Neural cell (in vitro differentiated cells): ENCODE measurements around the gene SAMD4B. TPM values are rescaled to one million over a fixed set of nuclear protein-coding genes. Genes with fewer than 3 reads are reported as not detected.

ENCODE experiments used
- H2AFZ ChIP-seq: fragments of 200-600, 300-800 bp; sonication (generic), shearing (Covaris generic); 2 replicates; pipeline ENCODE4 v1.6.0; 2014; ENCODE audit warnings: low read depth, mild to moderate bottlenecking, antibody characterized with exemption, low read length, moderate library complexity
- H3F3A ChIP-seq: fragments of 200-600 bp; shearing (Covaris generic); 2 replicates; pipeline ENCODE4 v1.6.1; 2016; ENCODE audit warnings: mild to moderate bottlenecking, moderate library complexity, mixed read lengths, antibody characterized with exemption, low read length; ENCODE audit not compliant: insufficient read depth, poor library complexity, severe bottlenecking
- H3K27ac ChIP-seq: fragments of 200-600, 300-800 bp; sonication (generic), shearing (Covaris generic); 2 replicates; pipeline ENCODE4 v1.5.1; 2014; ENCODE audit warnings: mild to moderate bottlenecking, low read length, moderate library complexity
- H3K27me3 ChIP-seq: fragments of 300-800, 200-600 bp; sonication (generic), shearing (Covaris generic); 2 replicates; pipeline ENCODE4 v1.6.0; 2014; ENCODE audit warnings: mild to moderate bottlenecking, low read depth, low read length, moderate library complexity; ENCODE audit not compliant: insufficient read depth
- H3K36me3 ChIP-seq: fragments of 300-800, 200-600 bp; sonication (generic), shearing (Covaris generic); 2 replicates; pipeline ENCODE4 v1.5.1; 2014; ENCODE audit warnings: mild to moderate bottlenecking, antibody characterized with exemption, low read length, moderate library complexity; ENCODE audit not compliant: insufficient read depth
- H3K4me2 ChIP-seq: fragments of 300-800, 200-600 bp; sonication (generic), shearing (Covaris generic); 2 replicates; pipeline ENCODE4 v1.6.0; 2014; ENCODE audit warnings: mild to moderate bottlenecking, low read length
- H3K4me3 ChIP-seq: fragments of 300-800, 200-600 bp; sonication (generic), shearing (Covaris generic); 2 replicates; pipeline ENCODE4 v1.5.1; 2014; ENCODE audit warnings: mild to moderate bottlenecking, low read length, moderate library complexity
- H3K79me2 ChIP-seq: fragments of 200-600 bp; shearing (Covaris generic); replicated peaks from 2 replicates; pipeline ENCODE4 v1.6.0; 2014; ENCODE audit warnings: mild to moderate bottlenecking, low read length, moderate library complexity; ENCODE audit not compliant: insufficient read depth
- H3K9ac ChIP-seq: fragments of 300-800, 200-600 bp; sonication (generic), shearing (Covaris generic); 2 replicates; pipeline ENCODE4 v1.6.1; 2016; ENCODE audit warnings: mild to moderate bottlenecking, low read length, mixed read lengths
- H3K9me2 ChIP-seq: fragments of 200-600 bp; shearing (Covaris generic); 2 replicates; pipeline ENCODE4 v1.6.1; 2016; ENCODE audit warnings: mild to moderate bottlenecking, low read length, mixed read lengths; ENCODE audit not compliant: insufficient read depth
- H3K9me3 ChIP-seq: fragments of 200-600, 300-800 bp; sonication (generic), shearing (Covaris generic); 2 replicates; pipeline ENCODE4 v1.6.1; 2016; ENCODE audit warnings: mild to moderate bottlenecking, mixed run types, low read length, moderate library complexity, mixed read lengths
- H4K20me1 ChIP-seq: fragments of 200-600 bp; shearing (Covaris generic); 2 replicates; pipeline ENCODE4 v1.6.1; 2016; ENCODE audit warnings: mild to moderate bottlenecking, mixed run types; ENCODE audit not compliant: insufficient read depth
- EP300 ChIP-seq: fragments of 450-650 bp; conservative IDR thresholded peaks from 2 replicates; pipeline ENCODE4 v1.6.1; 2014; ENCODE audit warnings: antibody characterized with exemption, mild to moderate bottlenecking, moderate library complexity; ENCODE audit not compliant: poor library complexity, severe bottlenecking
- EZH2 ChIP-seq: fragments of 200-600, 300-800 bp; shearing (Covaris generic), sonication (generic); IDR thresholded peaks from 2 replicates; pipeline ENCODE4 v1.6.1; 2014; ENCODE audit warnings: antibody characterized with exemption, low read length, borderline replicate concordance, mild to moderate bottlenecking; ENCODE audit not compliant: insufficient read depth, poor library complexity, severe bottlenecking
- POLR2AphosphoS5 ChIP-seq: IDR thresholded peaks from 2 replicates; pipeline ENCODE4 v1.6.1; 2012
- REST ChIP-seq: IDR thresholded peaks from 2 replicates; pipeline ENCODE4 v1.6.1; 2012; ENCODE audit warnings: borderline replicate concordance
- SMC3 ChIP-seq: fragments of 450-650 bp; conservative IDR thresholded peaks from 2 replicates; pipeline ENCODE4 v1.6.1; 2014; ENCODE audit warnings: antibody characterized with exemption, mild to moderate bottlenecking, moderate library complexity; ENCODE audit not compliant: poor library complexity
- TAF1 ChIP-seq: IDR thresholded peaks from 2 replicates; pipeline ENCODE4 v1.6.1; 2012; ENCODE audit warnings: low read depth
- polyA plus RNA-seq: library from polyadenylated mRNA; depleted of rRNA; stranded (reverse); fragments of >200 nt; gene quantifications from 2 replicates; pipeline ENCODE4 v1.2.3, GENCODE V29; 2014

SAMD4B gene
- polyA plus RNA-seq, 1 donor from 2014 or later: 19.3 TPM

- no peaks in the 10 kb centered on the region for H3K27me3 ChIP-seq
- H3K4me2 ChIP-seq: no peak overlapping the region
- H3K36me3 ChIP-seq: no peaks in the 10 kb centered on the region
- no peaks in the 10 kb centered on the region for H3K9me3 ChIP-seq
- H3K27ac ChIP-seq: no peak overlapping the region
- no peaks in the 10 kb centered on the region for H4K20me1 ChIP-seq
- peak; percentile 18 for TF ChIP-seq POLR2AphosphoS5
- TF ChIP-seq TAF1: no peak
- no peaks in the 10 kb centered on the region for H3F3A ChIP-seq
- no peak overlapping the region for H3K4me3 ChIP-seq
- H3K9me2 ChIP-seq: no peaks in the 10 kb centered on the region
- H3K79me2 ChIP-seq: peaks cover 16% of the 10 kb centered on the region
- no peak overlapping the region for H3K9ac ChIP-seq
- H2AFZ ChIP-seq: no peak overlapping the region
Observed at GRCh38 chr19:39430675-39431593, 88.7 kb downstream of the SAMD4B start.

- Histone ChIP-seq H2AFZ (no peak overlapping the region), H3K9me3 (no peaks in the 10 kb centered on the region), H3K4me2 (no peak overlapping the region), H3K27me3 (no peaks in the 10 kb centered on the region), H3K4me3 (no peak overlapping the region), H3K36me3 (no peaks in the 10 kb centered on the region), H3K27ac (no peak overlapping the region), H3K9me2 (no peaks in the 10 kb centered on the region), H3K79me2 (peaks cover 16% of the 10 kb centered on the region), H4K20me1 (no peaks in the 10 kb centered on the region), H3K9ac (no peak overlapping the region), H3F3A (peaks cover 4% of the 10 kb centered on the region)
- TF ChIP-seq EZH2: no peak
- TF ChIP-seq SMC3: no peak
- no peak for TF ChIP-seq EP300
Observed at GRCh38 chr19:39432677-39433025, 90.4 kb downstream of the SAMD4B start.

GRCh38 chr19:39433480-39434079 is 91.4 kb downstream of the SAMD4B start:
- Histone ChIP-seq H3K9ac (no peak overlapping the region), H3K27ac (no peak overlapping the region), H4K20me1 (no peaks in the 10 kb centered on the region), H3K4me2 (no peak overlapping the region), H3K79me2 (peaks cover 16% of the 10 kb centered on the region), H3F3A (peaks cover 4% of the 10 kb centered on the region), H3K36me3 (no peaks in the 10 kb centered on the region), H2AFZ (no peak overlapping the region), H3K27me3 (no peaks in the 10 kb centered on the region), H3K9me2 (no peaks in the 10 kb centered on the region), H3K9me3 (no peaks in the 10 kb centered on the region), H3K4me3 (no peak overlapping the region)
- TF ChIP-seq REST: no peak
